PC-9 (cell line): ENCODE results near the gene LINS1. TPM values are rescaled to one million over a fixed set of nuclear protein-coding genes. Genes with fewer than 3 reads are reported as not detected.

Experiments
- BruUV-seq: library from RNA; stranded (reverse); fragments of 400-500 nt; replicated peaks from 2 replicates; lab custom pipeline; 2021; lab: Mats Ljungman, UMichigan
- CTCF ChIA-PET: fragments of 300-600 bp; sonication (Branson Sonifier 250); formaldehyde crosslinking; loops from one replicate; lab custom pipeline; 2022; ENCODE audit warnings: antibody characterized with exemption; lab: Charles Lee
- POLR2A ChIA-PET: fragments of 300-600 bp; sonication (Branson Sonifier 250); formaldehyde crosslinking; loops from one replicate; lab custom pipeline; 2022; ENCODE audit warnings: antibody characterized with exemption; ENCODE audit not compliant: unreplicated experiment; lab: Charles Lee
- DNase-seq, 2 experiments: peaks; one replicate each; pipeline versions ENCODE4 v3.0.0 to v3.0.0-alpha.2; 2015 to 2022; ENCODE audit warnings: mixed read lengths in 1 of 2
- H2AFZ ChIP-seq: fragments of 200-600 bp; sonication (generic); 2 replicates; pipeline ENCODE4 v1.8.1; 2017; ENCODE audit warnings: antibody characterized with exemption
- H3F3A ChIP-seq: fragments of 200-600 bp; sonication (generic); 2 replicates; pipeline ENCODE4 v1.8.1; 2017; ENCODE audit warnings: antibody characterized with exemption, mild to moderate bottlenecking, low read depth; ENCODE audit not compliant: insufficient read depth
- H3K27ac ChIP-seq: fragments of 200-600 bp; sonication (generic); 2 replicates; pipeline ENCODE4 v1.6.1; 2016; ENCODE audit warnings: mixed run types
- H3K27me3 ChIP-seq: fragments of 200-600 bp; sonication (generic); 2 replicates; pipeline ENCODE4 v1.6.1; 2016; ENCODE audit warnings: low read depth, mixed run types; ENCODE audit not compliant: insufficient read depth
- H3K36me3 ChIP-seq: fragments of 200-600 bp; sonication (generic); 2 replicates; pipeline ENCODE4 v1.6.1; 2016; ENCODE audit warnings: low read depth, mixed run types
- H3K4me1 ChIP-seq: fragments of 200-600 bp; sonication (generic); replicated peaks from 2 replicates; pipeline ENCODE4 v1.6.1; 2016; ENCODE audit warnings: mixed run types; ENCODE audit not compliant: insufficient read depth
- H3K4me2 ChIP-seq: fragments of 200-600 bp; sonication (generic); 2 replicates; pipeline ENCODE4 v1.6.1; 2017; ENCODE audit warnings: mixed run types
- H3K4me3 ChIP-seq: fragments of 200-600 bp; sonication (generic); 2 replicates; pipeline ENCODE4 v1.6.1; 2016; ENCODE audit warnings: mixed run types
- H3K79me2 ChIP-seq: fragments of 200-600 bp; sonication (generic); 2 replicates; pipeline ENCODE4 v1.6.1; 2017; ENCODE audit warnings: low read depth, mixed run types
- H3K9me2 ChIP-seq: fragments of 200-600 bp; sonication (generic); 2 replicates; pipeline ENCODE4 v1.8.1; 2017; ENCODE audit warnings: mild to moderate bottlenecking; ENCODE audit not compliant: insufficient read depth
- H3K9me3 ChIP-seq: fragments of 200-600 bp; sonication (generic); 2 replicates; pipeline ENCODE4 v1.8.1; 2016; ENCODE audit warnings: low read depth; ENCODE audit not compliant: insufficient read depth
- H4K20me1 ChIP-seq: fragments of 200-600 bp; sonication (generic); 2 replicates; pipeline ENCODE4 v1.8.1; 2017; ENCODE audit not compliant: insufficient read depth
- EZH2 ChIP-seq: fragments of 200-600 bp; sonication (generic); IDR thresholded peaks from 2 replicates; pipeline ENCODE4 v1.8.0; 2017; ENCODE audit warnings: antibody characterized with exemption, low read depth
- intact Hi-C: fragments of 100-400 bp; cut with micrococcal nuclease; formaldehyde crosslinking; loops from one replicate; pipeline ENCODE4 v1.10.0; 2022; ENCODE audit not compliant: unreplicated experiment
- total RNA-seq: library from RNA; stranded (reverse); gene quantifications from 2 replicates; pipeline ENCODE4 v1.2.3, GENCODE V29; 2021
- TF ChIP-seq, protein P1 (sequence below): fragments of 200-600 bp; sonication (generic); conservative IDR thresholded peaks from 2 replicates; pipeline ENCODE4 v1.6.1; 2017; ENCODE audit warnings: mixed run types, antibody characterized with exemption, mild to moderate bottlenecking, moderate library complexity

Gene LINS1
- total RNA-seq, 1 experiment from 2014 or later, result 10.9 TPM

- H3K36me3 ChIP-seq, result no peaks in the 10 kb centered on the region
- TF ChIP-seq EZH2, result no peak
- TF ChIP-seq, protein P1, sequence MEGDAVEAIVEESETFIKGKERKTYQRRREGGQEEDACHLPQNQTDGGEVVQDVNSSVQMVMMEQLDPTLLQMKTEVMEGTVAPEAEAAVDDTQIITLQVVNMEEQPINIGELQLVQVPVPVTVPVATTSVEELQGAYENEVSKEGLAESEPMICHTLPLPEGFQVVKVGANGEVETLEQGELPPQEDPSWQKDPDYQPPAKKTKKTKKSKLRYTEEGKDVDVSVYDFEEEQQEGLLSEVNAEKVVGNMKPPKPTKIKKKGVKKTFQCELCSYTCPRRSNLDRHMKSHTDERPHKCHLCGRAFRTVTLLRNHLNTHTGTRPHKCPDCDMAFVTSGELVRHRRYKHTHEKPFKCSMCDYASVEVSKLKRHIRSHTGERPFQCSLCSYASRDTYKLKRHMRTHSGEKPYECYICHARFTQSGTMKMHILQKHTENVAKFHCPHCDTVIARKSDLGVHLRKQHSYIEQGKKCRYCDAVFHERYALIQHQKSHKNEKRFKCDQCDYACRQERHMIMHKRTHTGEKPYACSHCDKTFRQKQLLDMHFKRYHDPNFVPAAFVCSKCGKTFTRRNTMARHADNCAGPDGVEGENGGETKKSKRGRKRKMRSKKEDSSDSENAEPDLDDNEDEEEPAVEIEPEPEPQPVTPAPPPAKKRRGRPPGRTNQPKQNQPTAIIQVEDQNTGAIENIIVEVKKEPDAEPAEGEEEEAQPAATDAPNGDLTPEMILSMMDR, result no peak
- no peak overlapping the region for H2AFZ ChIP-seq
- H3K4me3 ChIP-seq, result no peak overlapping the region
- H3K79me2 ChIP-seq, result no peaks in the 10 kb centered on the region
- H3K27me3 ChIP-seq, result no peaks in the 10 kb centered on the region
- 0 out of 2 replicates have a peak, but pooled peaks cover 4% of the 10 kb centered on the region for H3F3A ChIP-seq
- intact Hi-C loops, result no loop called here
- DNase-seq, result no peak
- no peaks in the 10 kb centered on the region; the same call in 1 of the 2 replicates for H3K9me3 ChIP-seq
- H3K27ac ChIP-seq, result no peak overlapping the region
- H3K9me2 ChIP-seq, result no peaks in the 10 kb centered on the region
- no peak overlapping the region for H3K4me2 ChIP-seq
- ChIA-PET CTCF (no interaction called here), POLR2A (no interaction called here)
- no peaks in the 10 kb centered on the region for H4K20me1 ChIP-seq
- H3K4me1 ChIP-seq, result peaks cover 18% of the 10 kb centered on the region
- BruUV-seq, result no TSS peak
Measured at GRCh38 chr15:100558771-100559254, 43.2 kb downstream of the LINS1 start.

DNA sequence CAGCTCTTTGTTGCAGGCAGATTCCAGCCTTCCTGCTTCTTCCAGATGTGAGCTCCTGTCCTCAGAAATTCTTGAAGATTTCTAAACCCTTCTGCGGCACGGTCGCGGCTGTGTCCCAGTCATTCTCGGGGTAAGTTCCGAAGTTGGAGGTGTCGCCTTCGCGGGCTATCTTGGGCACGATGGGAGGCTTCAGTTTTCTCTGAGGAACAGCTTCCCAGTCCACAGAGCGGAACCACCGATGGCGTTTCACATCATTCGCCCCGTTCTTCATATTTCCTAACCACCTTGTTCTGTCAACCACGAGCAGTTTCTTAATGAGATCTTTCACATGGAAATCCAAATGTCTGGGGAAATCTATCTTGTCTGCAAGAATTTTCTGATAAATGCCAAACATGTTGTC lies 48.5 kb downstream of the LINS1 start:
- no peaks in the 10 kb centered on the region for H3K36me3 ChIP-seq
- no peak overlapping the region for H2AFZ ChIP-seq
- no peaks in the 10 kb centered on the region for H3F3A ChIP-seq
- no peak overlapping the region for H3K4me3 ChIP-seq
- H3K79me2 ChIP-seq, result no peaks in the 10 kb centered on the region
- DNase-seq, result no peak
- H3K9me2 ChIP-seq, result no peaks in the 10 kb centered on the region
- no peaks in the 10 kb centered on the region for H3K4me1 ChIP-seq
- H3K27ac ChIP-seq, result no peak overlapping the region
- TF ChIP-seq, protein P1, result no peak
- H3K9me3 ChIP-seq, result no peaks in the 10 kb centered on the region
- BruUV-seq, result no TSS peak
- intact Hi-C loops, result no loop called here
- no peak overlapping the region for H3K4me2 ChIP-seq
- CTCF ChIA-PET, result no interaction called here
- POLR2A ChIA-PET, result no interaction called here
- peaks cover 31% of the 10 kb centered on the region; the same call in 1 of the 2 replicates for H3K27me3 ChIP-seq
- no peaks in the 10 kb centered on the region for H4K20me1 ChIP-seq

GRCh38 chr15:100547961-100548360 lies 54.0 kb downstream of the LINS1 start:
- H3K4me2 ChIP-seq, result no peak overlapping the region
- ChIA-PET CTCF (no interaction called here), POLR2A (no interaction called here)
- TF ChIP-seq EZH2, result no peak
- TF ChIP-seq, protein P1, result no peak
- no peaks in the 10 kb centered on the region for H3K36me3 ChIP-seq
- H3K9me3 ChIP-seq, result no peaks in the 10 kb centered on the region
- no peaks in the 10 kb centered on the region for H3K4me1 ChIP-seq
- no TSS peak for BruUV-seq
- H3K9me2 ChIP-seq, result no peaks in the 10 kb centered on the region
- H2AFZ ChIP-seq, result no peak overlapping the region
- intact Hi-C loops, result no loop called here
- no peak overlapping the region for H3K27ac ChIP-seq
- no peak for DNase-seq
- H3K79me2 ChIP-seq, result no peaks in the 10 kb centered on the region
- H3F3A ChIP-seq, result no peaks in the 10 kb centered on the region
- peaks cover 39% of the 10 kb centered on the region; the same call in 1 of the 2 replicates for H3K27me3 ChIP-seq
- no peaks in the 10 kb centered on the region for H4K20me1 ChIP-seq
- no peak overlapping the region for H3K4me3 ChIP-seq
